Endothelial cell of umbilical vein (primary cell): Measurements from ENCODE around the gene CXCL9. TPM values are rescaled to one million over a fixed set of nuclear protein-coding genes. Genes with fewer than 3 reads are reported as not detected.

Source experiments
- BruUV-seq: library from RNA; stranded (reverse); fragments of 400-500 nt; replicated peaks from 2 replicates; lab custom pipeline; 2021; lab: Mats Ljungman, UMichigan
- CTCF ChIA-PET: fragments of 300-600, 350-600 bp; sonication (Branson Sonifier 250); formaldehyde crosslinking; loops from one replicate; lab custom pipeline; 2021; ENCODE audit warnings: antibody characterized with exemption, inconsistent platforms; lab: Charles Lee
- POLR2A ChIA-PET: fragments of 300-600, 350-600 bp; sonication (Branson Sonifier 250); formaldehyde crosslinking; loops from one replicate; lab custom pipeline; 2021; ENCODE audit warnings: antibody characterized with exemption, inconsistent platforms; lab: Charles Lee
- DNase-seq: peaks from one replicate; pipeline ENCODE4 v3.0.0-alpha.2; 2011; ENCODE audit warnings: low read depth, low spot score
- FAIRE-seq: peaks from 2 replicates; lab custom pipeline; 2011; peaks lifted over from hg19 to GRCh38; lab: Jason Lieb, UNC
- H2AFZ ChIP-seq: 2 replicates; pipeline ENCODE4 v1.6.0; 2012; ENCODE audit warnings: low read depth, low read length, control low read depth, inconsistent platforms
- H3K27ac ChIP-seq: 2 replicates; pipeline ENCODE4 v1.5.1; 2011; ENCODE audit warnings: low read depth, mild to moderate bottlenecking, control low read depth, low read length, moderate library complexity; ENCODE audit not compliant: insufficient read depth
- H3K27me3 ChIP-seq, 2 experiments: 2 replicates each; pipeline versions ENCODE4 v1.6.0 to v1.6.1; 2011; ENCODE audit warnings: low read length in 2 of 2, mixed read lengths in 1 of 2; ENCODE audit not compliant: control insufficient read depth in 2 of 2, insufficient read depth in 2 of 2
- H3K36me3 ChIP-seq, 2 experiments: 2 replicates in 1 of 2; 3 replicates in 1 of 2; pipeline ENCODE4 v1.5.1; 2011; ENCODE audit warnings: low read length in 2 of 2, mild to moderate bottlenecking in 1 of 2, moderate library complexity in 1 of 2; ENCODE audit not compliant: control insufficient read depth in 2 of 2, insufficient read depth in 2 of 2; ENCODE audit errors: extremely low read depth in 1 of 2
- H3K4me1 ChIP-seq: 3 replicates; pipeline ENCODE4 v1.5.1; 2011; ENCODE audit warnings: mild to moderate bottlenecking, low read length; ENCODE audit not compliant: control insufficient read depth, insufficient read depth; ENCODE audit errors: extremely low read depth
- H3K4me2 ChIP-seq: 2 replicates; pipeline ENCODE4 v1.6.1; 2011; ENCODE audit warnings: low read length, control low read depth, mixed read lengths; ENCODE audit not compliant: insufficient read depth
- H3K4me3 ChIP-seq, 3 experiments: fragments of 200-600 bp in 1 of 3; sonication (generic), shearing (Covaris generic) in 1 of 3; replicated peaks in 1 of 3; 2 replicates each; pipeline ENCODE4 v1.5.1; 2011 to 2016; ENCODE audit warnings: control low read depth in 3 of 3, low read length in 3 of 3, mild to moderate bottlenecking in 2 of 3, inconsistent platforms in 1 of 3, low read depth in 1 of 3, moderate library complexity in 1 of 3; ENCODE audit not compliant: insufficient read depth in 1 of 3
- H3K79me2 ChIP-seq: 2 replicates; pipeline ENCODE4 v1.6.0; 2012; ENCODE audit warnings: low read length, inconsistent platforms; ENCODE audit not compliant: control insufficient read depth, insufficient read depth
- H3K9ac ChIP-seq: replicated peaks from 2 replicates; pipeline ENCODE3; 2011; ENCODE audit warnings: low read length, control low read depth; ENCODE audit not compliant: insufficient read depth; ENCODE audit errors: extremely low read depth
- H3K9me1 ChIP-seq: replicated peaks from 3 replicates; pipeline ENCODE4 v1.6.0; 2011; ENCODE audit warnings: mild to moderate bottlenecking, low read length; ENCODE audit not compliant: control insufficient read depth, insufficient read depth; ENCODE audit errors: extremely low read depth
- H3K9me3 ChIP-seq: replicated peaks from 2 replicates; pipeline ENCODE4 v1.5.1; 2012; ENCODE audit warnings: low read length, inconsistent platforms; ENCODE audit not compliant: control insufficient read depth, insufficient read depth
- H4K20me1 ChIP-seq: replicated peaks from 2 replicates; pipeline ENCODE3; 2011; ENCODE audit warnings: mild to moderate bottlenecking, low read length; ENCODE audit not compliant: control insufficient read depth, insufficient read depth; ENCODE audit errors: extremely low read depth
- CTCF ChIP-seq, 2 donors: IDR thresholded peaks; 1 replicate in 1 of 2; 2 replicates in 1 of 2; pipeline ENCODE4 v1.5.1; 2011; ENCODE audit warnings: low read length in 2 of 2, mild to moderate bottlenecking in 2 of 2, moderate library complexity in 2 of 2, control low read depth in 1 of 2, inconsistent platforms in 1 of 2, low read depth in 1 of 2; ENCODE audit not compliant: insufficient read depth in 1 of 2; ENCODE audit errors: extremely low read depth in 1 of 2
- EZH2 ChIP-seq: IDR thresholded peaks from 2 replicates; pipeline ENCODE4 v1.6.1; 2012; ENCODE audit warnings: borderline replicate concordance, low read depth, mild to moderate bottlenecking, moderate library complexity, low read length, inconsistent platforms; ENCODE audit not compliant: severe bottlenecking
- FOS ChIP-seq: IDR thresholded peaks from 2 replicates; pipeline ENCODE4 v1.6.1; 2011; ENCODE audit warnings: mild to moderate bottlenecking, low read length, moderate library complexity, borderline replicate concordance; ENCODE audit not compliant: insufficient read depth
- GATA2 ChIP-seq: IDR thresholded peaks from 2 replicates; pipeline ENCODE4 v1.7.0; 2011; ENCODE audit warnings: low read depth, mild to moderate bottlenecking, moderate library complexity, mixed read lengths, low read length; ENCODE audit not compliant: insufficient read length, insufficient read depth
- JUN ChIP-seq: IDR thresholded peaks from 2 replicates; pipeline ENCODE4 v1.6.1; 2011; ENCODE audit warnings: borderline replicate concordance, low read depth; ENCODE audit not compliant: insufficient read length, insufficient read depth
- MAX ChIP-seq: IDR thresholded peaks from 2 replicates; pipeline ENCODE4 v1.6.1; 2011; ENCODE audit not compliant: insufficient read depth, insufficient read length
- MYC ChIP-seq: IDR thresholded peaks from one replicate; pipeline ENCODE4 v1.6.1; 2011; ENCODE audit warnings: mild to moderate bottlenecking, low read depth, low read length
- dilution Hi-C: fragments of 300-500 bp; cut with MboI; formaldehyde crosslinking; loops from one replicate; pipeline ENCODE4 v1.15.0; 2019; ENCODE audit warnings: low sequenced_read_pairs; ENCODE audit not compliant: extremely low pct_ligation_motif_present
- intact Hi-C: fragments of 100-400 bp; cut with micrococcal nuclease; formaldehyde crosslinking; loops from one replicate; pipeline ENCODE4 v1.10.0; 2022
- polyA plus RNA-seq, 4 experiments: library from polyadenylated mRNA; depleted of rRNA in 3 of 4; stranded (reverse) in 3 of 4; unstranded in 1 of 4; fragments of >200 nt; gene quantifications; 2 replicates each; pipeline versions ENCODE4 v1.2.1 to v1.2.3, GENCODE V29; 2011 to 2012; ENCODE audit warnings: missing spikeins in 1 of 4
- total RNA-seq: library from RNA; stranded (reverse); gene quantifications from 2 replicates; pipeline ENCODE4 v1.2.3, GENCODE V29; 2021

Gene CXCL9
- total and polyA plus RNA-seq, 2 donors (not counting 3 experiments of a cell fraction or from before 2014, with no cell fraction given), result not detected

- BruUV-seq, result no TSS peak
- Histone ChIP-seq H3K27ac (no peak overlapping the region), H3K27me3 (peaks cover 16 to 20% of the 10 kb centered on the region in 2 experiments), H3K4me1 (no peaks in the 10 kb centered on the region), H3K9me1 (no peaks in the 10 kb centered on the region), H3K9ac (no peak overlapping the region), H3K4me3 (no peak overlapping the region), H3K36me3 (no peaks in the 10 kb centered on the region), H4K20me1 (no peaks in the 10 kb centered on the region), H3K4me2 (no peak overlapping the region), H3K9me3 (no peaks in the 10 kb centered on the region), H2AFZ (no peak overlapping the region), H3K79me2 (no peaks in the 10 kb centered on the region)
- FAIRE-seq, result no peak
- ChIA-PET POLR2A (no interaction called here), CTCF (no interaction called here)
- intact Hi-C loops, result no loop called here
- no peak for DNase-seq
- dilution Hi-C loops, result no loop called here
- TF ChIP-seq MYC (no peak), JUN (no peak), EZH2 (no peak), CTCF (IDR thresholded peaks at IDR 0.05; ENCODE audit: extremely low read depth in 1 of 2, insufficient read depth in 1 of 2, low read depth in 1 of 2, low read length in 2 of 2) (no peak), GATA2 (no peak), FOS (no peak), MAX (no peak)
Observed at GRCh38 chr4:76022677-76023076, 15.4 kb upstream of the CXCL9 start.
